Gastrocnemius medialis (tissue), 4 donors: ENCODE data around the gene GRK4.

ENCODE experiments used
- POLR2A ChIP-seq, 2 donors: fragments of 450-650 bp; IDR thresholded peaks; one replicate each; pipeline ENCODE4 v1.6.1; 2017; ENCODE audit warnings: antibody characterized with exemption in 2 of 2, mild to moderate bottlenecking in 2 of 2, moderate library complexity in 2 of 2
- TF ChIP-seq, protein P1 (sequence below), 5 experiments: fragments of 450-650 bp in 3 of 5; fragments of 200-600 bp in 2 of 5; sonication (generic) in 2 of 5; IDR thresholded peaks in 4 of 5; conservative IDR thresholded peaks in 1 of 5; 1 replicate in 4 of 5; 2 replicates in 1 of 5; pipeline ENCODE4 v1.5.1; 2016 to 2019; ENCODE audit warnings: antibody characterized with exemption in 5 of 5, mild to moderate bottlenecking in 3 of 5, moderate library complexity in 3 of 5

DNA sequence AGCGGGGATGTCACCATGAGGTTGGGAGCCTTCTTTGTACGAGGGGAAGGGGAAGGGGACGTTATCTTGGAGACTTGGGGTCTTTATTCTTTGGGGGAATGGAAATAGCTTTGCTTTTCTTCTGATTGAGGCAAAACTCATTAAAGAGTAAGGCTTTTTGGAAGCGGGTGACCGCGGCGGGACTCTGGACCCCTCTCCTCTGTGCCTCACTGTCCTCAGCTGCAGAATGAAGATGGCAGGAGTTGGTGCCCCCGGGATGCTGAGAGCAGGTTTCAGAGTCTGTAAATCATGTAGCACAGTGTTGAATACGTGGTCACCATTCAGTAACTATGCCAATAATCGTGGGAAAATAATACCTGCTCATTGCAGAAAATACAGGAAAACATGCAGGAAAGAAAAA lies 78.9 kb downstream of the GRK4 start:
- no peak for TF ChIP-seq POLR2A (IDR thresholded peaks at IDR 0.05)
- TF ChIP-seq, protein P1, sequence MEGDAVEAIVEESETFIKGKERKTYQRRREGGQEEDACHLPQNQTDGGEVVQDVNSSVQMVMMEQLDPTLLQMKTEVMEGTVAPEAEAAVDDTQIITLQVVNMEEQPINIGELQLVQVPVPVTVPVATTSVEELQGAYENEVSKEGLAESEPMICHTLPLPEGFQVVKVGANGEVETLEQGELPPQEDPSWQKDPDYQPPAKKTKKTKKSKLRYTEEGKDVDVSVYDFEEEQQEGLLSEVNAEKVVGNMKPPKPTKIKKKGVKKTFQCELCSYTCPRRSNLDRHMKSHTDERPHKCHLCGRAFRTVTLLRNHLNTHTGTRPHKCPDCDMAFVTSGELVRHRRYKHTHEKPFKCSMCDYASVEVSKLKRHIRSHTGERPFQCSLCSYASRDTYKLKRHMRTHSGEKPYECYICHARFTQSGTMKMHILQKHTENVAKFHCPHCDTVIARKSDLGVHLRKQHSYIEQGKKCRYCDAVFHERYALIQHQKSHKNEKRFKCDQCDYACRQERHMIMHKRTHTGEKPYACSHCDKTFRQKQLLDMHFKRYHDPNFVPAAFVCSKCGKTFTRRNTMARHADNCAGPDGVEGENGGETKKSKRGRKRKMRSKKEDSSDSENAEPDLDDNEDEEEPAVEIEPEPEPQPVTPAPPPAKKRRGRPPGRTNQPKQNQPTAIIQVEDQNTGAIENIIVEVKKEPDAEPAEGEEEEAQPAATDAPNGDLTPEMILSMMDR (IDR thresholded peaks at IDR 0.05 in 4 of 5, conservative IDR thresholded peaks at IDR 0.05 in 1 of 5), result no peak
